Measurements from ENCODE around the gene GNA12. TPM values are rescaled to one million over a fixed set of nuclear protein-coding genes. Genes with fewer than 3 reads are reported as not detected.

Gene GNA12
- total and polyA plus RNA-seq, 10 donors, result 12.3 to 64.2 (median 32.4) TPM

- intact Hi-C loops (cut with DNase I; ENCODE audit: low total_unique reads), result no loop called here
- no peak overlapping the region for H3K4me3 ChIP-seq
- TF ChIP-seq POLR2AphosphoS5 (IDR thresholded peaks at IDR 0.05) (no peak), POLR2A (IDR thresholded peaks at IDR 0.05) (no peak), CTCF (IDR thresholded peaks at IDR 0.05 in 8 of 11, conservative IDR thresholded peaks at IDR 0.05 in 3 of 11) (no peak)
- no peaks in the 10 kb centered on the region for H3K36me3 ChIP-seq
- WGBS, 5 donors, result 75 to 87% (median 85%) methylated on average over 5 to 6 of the region's 6 CpGs
- no peaks in the 10 kb centered on the region for H3K9me3 ChIP-seq
- DNase-seq, result no peak
- H3K4me1 ChIP-seq, result peaks cover 4 to 44% (median 30%) of the 10 kb centered on the region in 6 donors
- H3K27me3 ChIP-seq (replicated peaks in 1 of 7), result peaks cover 0 to 18% (median 0%) of the 10 kb centered on the region in 7 donors
- H3K27ac ChIP-seq, result no peak overlapping the region
Observed at GRCh38 chr7:2706685-2707126, 137.4 kb downstream of the GNA12 start.

GRCh38 chr7:2705371-2706096 lies 138.6 kb downstream of the GNA12 start:
- intact Hi-C loops (cut with DNase I; ENCODE audit: low total_unique reads), result no loop called here
- H3K27ac ChIP-seq, result no peak overlapping the region
- TF ChIP-seq CTCF (IDR thresholded peaks at IDR 0.05 in 8 of 11, conservative IDR thresholded peaks at IDR 0.05 in 3 of 11) (no peak), POLR2A (IDR thresholded peaks at IDR 0.05) (no peak), POLR2AphosphoS5 (IDR thresholded peaks at IDR 0.05) (no peak)
- 86 to 89% (median 87%) methylated on average over 14 of the region's 14 CpGs for WGBS, 5 donors
- H3K4me1 ChIP-seq, result peaks cover 0 to 32% (median 23%) of the 10 kb centered on the region in 6 donors
- peaks cover 0 to 19% (median 0%) of the 10 kb centered on the region in 7 donors for H3K27me3 ChIP-seq (replicated peaks in 1 of 7)
- no peak overlapping the region for H3K4me3 ChIP-seq
- no peak for DNase-seq
- no peaks in the 10 kb centered on the region for H3K9me3 ChIP-seq
- no peaks in the 10 kb centered on the region for H3K36me3 ChIP-seq

GRCh38 chr7:2702594-2702957 lies 141.5 kb downstream of the GNA12 start:
- intact Hi-C loops (cut with DNase I; ENCODE audit: low total_unique reads), result no loop called here
- DNase-seq, result no peak
- no peak overlapping the region for H3K4me3 ChIP-seq
- no peak overlapping the region for H3K27ac ChIP-seq
- no peaks in the 10 kb centered on the region for H3K9me3 ChIP-seq
- 91 to 98% (median 96%) methylated on average over 7 to 22 of the region's 22 CpGs for WGBS, 5 donors
- peaks cover 0 to 26% (median 14%) of the 10 kb centered on the region in 6 donors for H3K4me1 ChIP-seq
- no peaks in the 10 kb centered on the region for H3K36me3 ChIP-seq
- H3K27me3 ChIP-seq (replicated peaks in 1 of 7), result peaks cover 0 to 24% (median 0%) of the 10 kb centered on the region in 7 donors
- TF ChIP-seq CTCF (IDR thresholded peaks at IDR 0.05 in 8 of 11, conservative IDR thresholded peaks at IDR 0.05 in 3 of 11) (no peak), POLR2AphosphoS5 (IDR thresholded peaks at IDR 0.05) (no peak)

- Histone ChIP-seq H3K36me3 (no peaks in the 10 kb centered on the region), H3K4me3 (no peak overlapping the region), H3K4me1 (peaks cover 0 to 26% (median 12%) of the 10 kb centered on the region in 6 donors), H3K9me3 (no peaks in the 10 kb centered on the region), H3K27me3 (replicated peaks in 1 of 7) (peaks cover 0 to 24% (median 0%) of the 10 kb centered on the region in 7 donors), H3K27ac (no peak overlapping the region)
- intact Hi-C loops (cut with DNase I; ENCODE audit: low total_unique reads), result no loop called here
- TF ChIP-seq CTCF (IDR thresholded peaks at IDR 0.05 in 8 of 11, conservative IDR thresholded peaks at IDR 0.05 in 3 of 11) (no peak), POLR2A (IDR thresholded peaks at IDR 0.05) (no peak), POLR2AphosphoS5 (IDR thresholded peaks at IDR 0.05) (no peak)
- 82 to 88% (median 83%) methylated on average over 9 to 12 of the region's 12 CpGs for WGBS, 5 donors
- no peak for DNase-seq
Observed at GRCh38 chr7:2701832-2702593, 142.1 kb downstream of the GNA12 start.

All from spleen (tissue), 11 donors.